CD4-positive, alpha-beta T cell (primary cell): ENCODE results near the gene SNTG2. TPM values are rescaled to one million over a fixed set of nuclear protein-coding genes. Genes with fewer than 3 reads are reported as not detected.

Source experiments
- ATAC-seq: fragments of 200-7000 bp; cut with Tn5 transposase; one replicate; pipeline ENCODE4 v1.10.0; 2022; ENCODE audit warnings: mild to moderate bottlenecking; ENCODE audit not compliant: poor library complexity
- CTCF ChIA-PET: fragments of 350-600 bp; sonication (Branson Sonifier 250); formaldehyde crosslinking; loops from one replicate; lab custom pipeline; 2021; ENCODE audit warnings: antibody characterized with exemption, inconsistent platforms; lab: Charles Lee
- POLR2A ChIA-PET: fragments of 350-600 bp; sonication (Branson Sonifier 250); formaldehyde crosslinking; loops from one replicate; lab custom pipeline; 2021; ENCODE audit warnings: antibody characterized with exemption, inconsistent platforms; lab: Charles Lee
- DNase-seq, 14 experiments: peaks; one replicate each; pipeline ENCODE4 v3.0.0-alpha.2; 2013 to 2020; ENCODE audit warnings: mixed read lengths in 2 of 14
- H3K27ac ChIP-seq, 2 donors: one replicate each; pipeline versions ENCODE4 v1.5.1 to v1.7.0; 2013; ENCODE audit warnings: low read length in 2 of 2, low read depth in 1 of 2, mild to moderate bottlenecking in 1 of 2
- H3K27me3 ChIP-seq, 2 experiments: 1 replicate in 1 of 2; 2 replicates in 1 of 2; pipeline versions ENCODE4 v1.6.1 to v1.7.0; 2013; ENCODE audit warnings: low read length in 2 of 2, control low read depth in 1 of 2, mild to moderate bottlenecking in 1 of 2, moderate library complexity in 1 of 2; ENCODE audit not compliant: insufficient read depth in 2 of 2, control insufficient read depth in 1 of 2
- H3K36me3 ChIP-seq: one replicate; pipeline ENCODE4 v1.6.1; 2013; ENCODE audit warnings: low read length, control low read depth; ENCODE audit not compliant: insufficient read depth
- H3K4me1 ChIP-seq: one replicate; pipeline ENCODE4 v1.6.1; 2013; ENCODE audit warnings: low read length, control low read depth; ENCODE audit not compliant: insufficient read depth
- H3K4me3 ChIP-seq: one replicate; pipeline ENCODE4 v1.5.1; 2013; ENCODE audit warnings: mild to moderate bottlenecking, low read length, moderate library complexity
- H3K9me3 ChIP-seq, 2 experiments: 1 replicate in 1 of 2; 2 replicates in 1 of 2; pipeline versions ENCODE4 v1.6.1 to v1.7.0; 2013; ENCODE audit warnings: low read length in 2 of 2, mild to moderate bottlenecking in 2 of 2, control low read depth in 1 of 2, moderate library complexity in 1 of 2; ENCODE audit not compliant: control insufficient read depth in 1 of 2, insufficient read depth in 1 of 2
- H3K27ac Mint-ChIP-seq: one replicate; pipeline ENCODE4 v1.8.0; 2020; ENCODE audit warnings: mixed read lengths
- H3K27me3 Mint-ChIP-seq: one replicate; pipeline ENCODE4 v1.8.0; 2021; ENCODE audit warnings: mixed read lengths
- H3K36me3 Mint-ChIP-seq: one replicate; pipeline ENCODE4 v1.8.0; 2021; ENCODE audit warnings: low read depth, mixed read lengths
- H3K4me1 Mint-ChIP-seq: one replicate; pipeline ENCODE4 v1.8.0; 2021; ENCODE audit warnings: low read depth, mixed read lengths
- H3K4me3 Mint-ChIP-seq: one replicate; pipeline ENCODE4 v1.8.0; 2020; ENCODE audit warnings: mild to moderate bottlenecking, mixed read lengths
- H3K9me3 Mint-ChIP-seq: one replicate; pipeline ENCODE4 v1.8.0; 2020; ENCODE audit warnings: mixed read lengths
- intact Hi-C, 2 experiments: fragments of 100-400 bp; cut with DNase I in 1 of 2; cut with micrococcal nuclease in 1 of 2; formaldehyde crosslinking; loops; one replicate each; pipeline versions ENCODE4 v1.15.1 to v1.9.0; 2023 to 2025; cut with DNase I, micrococcal nuclease
- total RNA-seq, 174 experiments: library from RNA in 2 of 174; stranded (reverse) in 2 of 174; gene quantifications; one replicate each; pipeline ENCODE4 v1.2.3 and lab custom pipeline; 2021 to 2026
- TF ChIP-seq, protein P1 (sequence below): fragments of 200-600 bp; IDR thresholded peaks from one replicate; pipeline ENCODE4 v1.8.0; 2022; ENCODE audit warnings: antibody characterized with exemption, mild to moderate bottlenecking

SNTG2 gene
- total RNA-seq, 2 experiments from 2014 or later, result 1.1 to 1.5 TPM

- H3K9me3 ChIP-seq, result no peaks in the 10 kb centered on the region
Observed at GRCh38 chr2:981258-981657, 30.6 kb downstream of the SNTG2 start.

GRCh38 chr2:981759-982158 is 31.1 kb downstream of the SNTG2 start:
- intact Hi-C loops, result no loop called here
- CTCF ChIA-PET, result no interaction called here
- H3K4me1 ChIP-seq, result peaks cover 13% of the 10 kb centered on the region
- H3K27me3 ChIP-seq, result peaks cover 8 to 10% of the 10 kb centered on the region in 2 experiments
- H3K27ac ChIP-seq, result no peak overlapping the region
- Mint-ChIP-seq H3K4me1 (no peaks in the 10 kb centered on the region), H3K9me3 (no peaks in the 10 kb centered on the region), H3K36me3 (no peaks in the 10 kb centered on the region), H3K27ac (no peak overlapping the region), H3K27me3 (peaks cover 28% of the 10 kb centered on the region), H3K4me3 (no peak overlapping the region)
- DNase-seq, result no peak
- TF ChIP-seq, protein P1, sequence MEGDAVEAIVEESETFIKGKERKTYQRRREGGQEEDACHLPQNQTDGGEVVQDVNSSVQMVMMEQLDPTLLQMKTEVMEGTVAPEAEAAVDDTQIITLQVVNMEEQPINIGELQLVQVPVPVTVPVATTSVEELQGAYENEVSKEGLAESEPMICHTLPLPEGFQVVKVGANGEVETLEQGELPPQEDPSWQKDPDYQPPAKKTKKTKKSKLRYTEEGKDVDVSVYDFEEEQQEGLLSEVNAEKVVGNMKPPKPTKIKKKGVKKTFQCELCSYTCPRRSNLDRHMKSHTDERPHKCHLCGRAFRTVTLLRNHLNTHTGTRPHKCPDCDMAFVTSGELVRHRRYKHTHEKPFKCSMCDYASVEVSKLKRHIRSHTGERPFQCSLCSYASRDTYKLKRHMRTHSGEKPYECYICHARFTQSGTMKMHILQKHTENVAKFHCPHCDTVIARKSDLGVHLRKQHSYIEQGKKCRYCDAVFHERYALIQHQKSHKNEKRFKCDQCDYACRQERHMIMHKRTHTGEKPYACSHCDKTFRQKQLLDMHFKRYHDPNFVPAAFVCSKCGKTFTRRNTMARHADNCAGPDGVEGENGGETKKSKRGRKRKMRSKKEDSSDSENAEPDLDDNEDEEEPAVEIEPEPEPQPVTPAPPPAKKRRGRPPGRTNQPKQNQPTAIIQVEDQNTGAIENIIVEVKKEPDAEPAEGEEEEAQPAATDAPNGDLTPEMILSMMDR, result no peak
- no peak for ATAC-seq
- H3K4me3 ChIP-seq, result no peak overlapping the region
- no peaks in the 10 kb centered on the region for H3K36me3 ChIP-seq
- no peaks in the 10 kb centered on the region for H3K9me3 ChIP-seq
- POLR2A ChIA-PET, result no interaction called here

More at GRCh38 chr2:981258-981657, 30.6 kb downstream of the SNTG2 start:
- Mint-ChIP-seq H3K27ac (no peak overlapping the region), H3K36me3 (no peaks in the 10 kb centered on the region), H3K4me1 (no peaks in the 10 kb centered on the region), H3K27me3 (peaks cover 28% of the 10 kb centered on the region), H3K4me3 (no peak overlapping the region), H3K9me3 (no peaks in the 10 kb centered on the region)
- DNase-seq (no peak), ATAC-seq (no peak)
- no peaks in the 10 kb centered on the region for H3K36me3 ChIP-seq
- H3K27me3 ChIP-seq, result peaks cover 8 to 10% of the 10 kb centered on the region in 2 experiments
- POLR2A ChIA-PET, result no interaction called here
- no peak overlapping the region for H3K4me3 ChIP-seq
- H3K27ac ChIP-seq, result no peak overlapping the region
- CTCF ChIA-PET, result no interaction called here
- intact Hi-C loops, result no loop called here
- peaks cover 18% of the 10 kb centered on the region for H3K4me1 ChIP-seq
- TF ChIP-seq, protein P1, result no peak

- Histone ChIP-seq H3K27me3 (peaks cover 4 to 8% of the 10 kb centered on the region in 2 experiments), H3K27ac (no peak overlapping the region), H3K36me3 (no peaks in the 10 kb centered on the region), H3K4me1 (peaks cover 8% of the 10 kb centered on the region), H3K9me3 (no peaks in the 10 kb centered on the region), H3K4me3 (no peak overlapping the region)
- intact Hi-C loops, result no loop called here
- ATAC-seq (no peak), DNase-seq (peak in 3 of 14 experiments; percentile 10 to 53 (median 24))
- TF ChIP-seq, protein P1, result no peak
- H3K27ac Mint-ChIP-seq, result no peak overlapping the region
- no peaks in the 10 kb centered on the region for H3K36me3 Mint-ChIP-seq
- no peak overlapping the region for H3K4me3 Mint-ChIP-seq
- peaks cover 15% of the 10 kb centered on the region for H3K27me3 Mint-ChIP-seq
- CTCF ChIA-PET, result no interaction called here
- POLR2A ChIA-PET, result interaction anchor here (1.7 kb wide), 1 partner anchor 11 kb away, joined by 8 read pairs; no protein-coding TSS in a partner anchor
- H3K9me3 Mint-ChIP-seq, result no peaks in the 10 kb centered on the region
- no peaks in the 10 kb centered on the region for H3K4me1 Mint-ChIP-seq
Observed at GRCh38 chr2:985317-985898, 34.8 kb downstream of the SNTG2 start.
